Activated B cell treated with CpG ODN at 0.5 μM for 24 hours (primary cell): ENCODE results near the gene LSM14B. TPM values are rescaled to one million over a fixed set of nuclear protein-coding genes. Genes with fewer than 3 reads are reported as not detected.

ENCODE experiments used
- ATAC-seq: fragments of 200-7000 bp; cut with Tn5 transposase; one replicate; pipeline ENCODE4 v1.10.0; 2021; ENCODE audit warnings: low read depth, mild to moderate bottlenecking, moderate library complexity
- CTCF ChIA-PET: fragments of 350-600 bp; sonication (Branson Sonifier 250); formaldehyde crosslinking; loops from one replicate; lab custom pipeline; 2021; ENCODE audit warnings: antibody characterized with exemption; lab: Charles Lee
- POLR2A ChIA-PET: fragments of 350-600 bp; sonication (Branson Sonifier 250); formaldehyde crosslinking; loops from one replicate; lab custom pipeline; 2021; ENCODE audit warnings: antibody characterized with exemption; lab: Charles Lee
- DNase-seq: peaks from one replicate; pipeline ENCODE4 v3.0.0; 2022
- H3K27ac Mint-ChIP-seq: one replicate; pipeline ENCODE4 v1.8.0; 2020; ENCODE audit warnings: mixed read lengths
- H3K27me3 Mint-ChIP-seq: one replicate; pipeline ENCODE4 v1.8.0; 2021; ENCODE audit warnings: mixed read lengths
- H3K36me3 Mint-ChIP-seq: one replicate; pipeline ENCODE4 v1.8.0; 2021; ENCODE audit warnings: low read depth, mixed read lengths
- H3K4me1 Mint-ChIP-seq: one replicate; pipeline ENCODE4 v1.8.0; 2021; ENCODE audit warnings: mixed read lengths
- H3K4me3 Mint-ChIP-seq: one replicate; pipeline ENCODE4 v1.8.0; 2020; ENCODE audit warnings: mild to moderate bottlenecking, mixed read lengths
- H3K9me3 Mint-ChIP-seq: one replicate; pipeline ENCODE4 v1.8.0; 2020; ENCODE audit warnings: mixed read lengths
- intact Hi-C: fragments of 100-400 bp; cut with micrococcal nuclease; formaldehyde crosslinking; loops from one replicate; pipeline ENCODE4 v1.15.1; 2024
- total RNA-seq: library from RNA; stranded (reverse); gene quantifications from 2 replicates; pipeline ENCODE4 v1.2.3, GENCODE V29; 2022
- TF ChIP-seq, protein P1 (sequence below): fragments of 200-600 bp; IDR thresholded peaks from one replicate; pipeline ENCODE4 v1.8.0; 2022; ENCODE audit warnings: antibody characterized with exemption, mild to moderate bottlenecking

LSM14B gene
- total RNA-seq, 1 donor from 2014 or later = 36.4 TPM

GRCh38 chr20:62131560-62132320 lies 9.5 kb downstream of the LSM14B start:
- intact Hi-C loops = no loop called here
- CTCF ChIA-PET = interaction anchor here (1.0 kb wide), 1 partner anchor 104 kb away, joined by 3 read pairs; no protein-coding TSS in a partner anchor
- no peak for DNase-seq
- no peaks in the 10 kb centered on the region for H3K9me3 Mint-ChIP-seq
- peaks cover 26% of the 10 kb centered on the region for H3K4me1 Mint-ChIP-seq
- H3K27me3 Mint-ChIP-seq = no peaks in the 10 kb centered on the region
- no peak overlapping the region for H3K4me3 Mint-ChIP-seq
- H3K27ac Mint-ChIP-seq = peak overlapping the region; percentile 46
- TF ChIP-seq, protein P1, sequence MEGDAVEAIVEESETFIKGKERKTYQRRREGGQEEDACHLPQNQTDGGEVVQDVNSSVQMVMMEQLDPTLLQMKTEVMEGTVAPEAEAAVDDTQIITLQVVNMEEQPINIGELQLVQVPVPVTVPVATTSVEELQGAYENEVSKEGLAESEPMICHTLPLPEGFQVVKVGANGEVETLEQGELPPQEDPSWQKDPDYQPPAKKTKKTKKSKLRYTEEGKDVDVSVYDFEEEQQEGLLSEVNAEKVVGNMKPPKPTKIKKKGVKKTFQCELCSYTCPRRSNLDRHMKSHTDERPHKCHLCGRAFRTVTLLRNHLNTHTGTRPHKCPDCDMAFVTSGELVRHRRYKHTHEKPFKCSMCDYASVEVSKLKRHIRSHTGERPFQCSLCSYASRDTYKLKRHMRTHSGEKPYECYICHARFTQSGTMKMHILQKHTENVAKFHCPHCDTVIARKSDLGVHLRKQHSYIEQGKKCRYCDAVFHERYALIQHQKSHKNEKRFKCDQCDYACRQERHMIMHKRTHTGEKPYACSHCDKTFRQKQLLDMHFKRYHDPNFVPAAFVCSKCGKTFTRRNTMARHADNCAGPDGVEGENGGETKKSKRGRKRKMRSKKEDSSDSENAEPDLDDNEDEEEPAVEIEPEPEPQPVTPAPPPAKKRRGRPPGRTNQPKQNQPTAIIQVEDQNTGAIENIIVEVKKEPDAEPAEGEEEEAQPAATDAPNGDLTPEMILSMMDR = no peak
- POLR2A ChIA-PET = interaction anchor here (1.0 kb wide), 1 partner anchor 8 kb away, joined by 3 read pairs; no protein-coding TSS in a partner anchor
- no peak for ATAC-seq
- H3K36me3 Mint-ChIP-seq = peaks cover 93% of the 10 kb centered on the region

- POLR2A ChIA-PET = interaction anchor here (1.0 kb wide), 1 partner anchor 9 kb away, joined by 3 read pairs; no protein-coding TSS in a partner anchor
- CTCF ChIA-PET = interaction anchor here (1.0 kb wide), 1 partner anchor 103 kb away, joined by 3 read pairs; no protein-coding TSS in a partner anchor
- Mint-ChIP-seq H3K9me3 (no peaks in the 10 kb centered on the region), H3K36me3 (peaks cover 93% of the 10 kb centered on the region), H3K4me3 (no peak overlapping the region), H3K27me3 (no peaks in the 10 kb centered on the region), H3K4me1 (peaks cover 28% of the 10 kb centered on the region), H3K27ac (peak overlapping the region; percentile 46)
- TF ChIP-seq, protein P1 = no peak
- intact Hi-C loops = no loop called here
- DNase-seq (no peak), ATAC-seq (no peak)
Observed at GRCh38 chr20:62132421-62132820, 10.1 kb downstream of the LSM14B start.

- Mint-ChIP-seq H3K27me3 (no peaks in the 10 kb centered on the region), H3K4me1 (peaks cover 34% of the 10 kb centered on the region), H3K36me3 (peaks cover 93% of the 10 kb centered on the region), H3K4me3 (no peak overlapping the region), H3K27ac (no peak overlapping the region), H3K9me3 (no peaks in the 10 kb centered on the region)
- intact Hi-C loops = no loop called here
- DNase-seq (no peak), ATAC-seq (no peak)
- TF ChIP-seq, protein P1 = no peak
- ChIA-PET POLR2A (interaction anchor here (0.6 to 1.0 kb wide), 2 partner anchors 10 to 71 kb away, joined by 3 to 4 read pairs; no protein-coding TSS in a partner anchor), CTCF (interaction anchor here (1.0 to 1.2 kb wide), 2 partner anchors 102 to 122 kb away, joined by 3 read pairs; no protein-coding TSS in a partner anchor)
Observed at GRCh38 chr20:62133051-62133845, 11.0 kb downstream of the LSM14B start.

DNA sequence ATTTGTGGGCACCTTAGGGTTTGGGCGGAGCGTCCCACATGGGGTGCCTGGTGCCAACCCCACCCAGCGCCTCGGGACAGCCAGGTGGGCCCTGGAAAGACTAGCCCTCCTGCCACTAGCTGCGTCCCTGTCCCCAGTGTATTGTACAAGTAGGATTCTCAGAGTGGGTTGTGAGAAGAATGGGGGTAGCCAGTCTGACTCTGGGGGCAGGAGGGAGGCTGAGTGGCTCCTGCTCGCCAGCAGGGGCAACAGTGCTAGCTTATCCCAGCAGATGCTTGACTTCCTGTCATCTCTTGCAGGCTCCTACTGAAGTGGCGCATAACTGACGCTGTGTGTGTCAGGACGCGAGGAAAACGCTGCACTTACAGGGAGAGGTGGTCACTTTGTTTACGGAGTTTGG lies 11.6 kb downstream of the LSM14B start:
- ChIA-PET POLR2A (interaction anchor here (0.6 kb wide), 1 partner anchor 9 kb away, joined by 3 read pairs; the partner anchor contains the start of genes PSMA7 and SS18L1), CTCF (interaction anchor here (1.2 kb wide), 1 partner anchor 122 kb away, joined by 3 read pairs; no protein-coding TSS in a partner anchor)
- Mint-ChIP-seq H3K4me1 (peaks cover 34% of the 10 kb centered on the region), H3K9me3 (no peaks in the 10 kb centered on the region), H3K27me3 (no peaks in the 10 kb centered on the region), H3K36me3 (peaks cover 91% of the 10 kb centered on the region), H3K4me3 (no peak overlapping the region), H3K27ac (peak overlapping the region; percentile 37)
- TF ChIP-seq, protein P1 = no peak
- DNase-seq = no peak
- intact Hi-C loops = no loop called here
- no peak for ATAC-seq
